ENCODE measurements around the gene EDRF1. TPM values are rescaled to one million over a fixed set of nuclear protein-coding genes. Genes with fewer than 3 reads are reported as not detected.

EDRF1 gene, protein sequence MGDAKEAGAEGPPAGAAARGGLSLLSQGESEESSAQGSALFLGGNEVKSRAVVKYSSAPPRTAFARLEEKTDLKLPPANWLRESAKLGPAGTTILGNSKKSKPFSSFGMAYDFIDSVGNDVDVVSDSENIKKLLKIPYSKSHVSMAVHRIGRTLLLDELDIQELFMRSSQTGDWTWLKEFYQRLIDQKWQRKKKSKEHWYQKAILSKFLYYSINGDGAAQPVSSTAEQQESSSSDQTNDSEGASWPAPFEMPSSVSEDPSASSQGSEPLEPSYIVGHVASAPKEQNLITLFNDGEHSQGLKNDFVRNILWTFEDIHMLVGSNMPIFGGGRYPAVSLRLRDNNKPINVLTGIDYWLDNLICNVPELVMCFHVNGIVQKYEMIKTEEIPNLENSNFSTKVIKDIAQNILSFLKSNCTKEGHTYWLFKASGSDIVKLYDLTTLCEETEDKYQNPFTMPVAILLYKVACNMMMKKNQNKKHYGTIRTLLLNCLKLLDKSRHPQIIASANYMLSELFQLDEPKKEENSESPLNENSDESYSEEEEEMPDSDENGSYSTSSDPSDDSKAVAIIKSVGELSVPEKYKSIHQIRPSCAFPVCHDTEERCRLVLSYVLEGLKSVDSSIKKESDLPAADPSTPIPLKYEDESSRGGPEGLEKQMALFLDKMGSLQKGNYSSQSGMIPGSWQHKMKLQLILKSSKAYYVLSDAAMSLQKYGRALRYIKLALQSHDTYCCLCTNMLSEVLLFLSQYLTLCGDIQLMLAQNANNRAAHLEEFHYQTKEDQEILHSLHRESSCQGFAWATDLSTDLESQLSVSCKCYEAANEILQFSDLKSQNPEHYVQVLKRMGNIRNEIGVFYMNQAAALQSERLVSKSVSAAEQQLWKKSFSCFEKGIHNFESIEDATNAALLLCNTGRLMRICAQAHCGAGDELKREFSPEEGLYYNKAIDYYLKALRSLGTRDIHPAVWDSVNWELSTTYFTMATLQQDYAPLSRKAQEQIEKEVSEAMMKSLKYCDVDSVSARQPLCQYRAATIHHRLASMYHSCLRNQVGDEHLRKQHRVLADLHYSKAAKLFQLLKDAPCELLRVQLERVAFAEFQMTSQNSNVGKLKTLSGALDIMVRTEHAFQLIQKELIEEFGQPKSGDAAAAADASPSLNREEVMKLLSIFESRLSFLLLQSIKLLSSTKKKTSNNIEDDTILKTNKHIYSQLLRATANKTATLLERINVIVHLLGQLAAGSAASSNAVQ
- 10 to 100 TPM; 18.5 to 29.0 (median 23.8) TPM for total RNA-seq
- polyA plus RNA-seq = 10 to 100 TPM; 17.0 to 17.3 TPM
- long read RNA-seq, donor 1, partial matches to known transcripts = 26 of 36 reads
- long read RNA-seq, donor 1, other reads (novel, unspliced or antisense) = 9 of 36 reads
- long read RNA-seq, donor 2, full-length matches to known transcripts = 1 of 7 reads
- long read RNA-seq, donor 2, partial matches to known transcripts = 6 of 7 reads
- long read RNA-seq, donor 2, other reads (novel, unspliced or antisense) = 0 of 7 reads
- long read RNA-seq, donor 3, full-length matches to known transcripts = 8 of 17 reads
- long read RNA-seq, donor 3, partial matches to known transcripts = 1 of 17 reads
- long read RNA-seq, donor 3, other reads (novel, unspliced or antisense) = 8 of 17 reads

DNA sequence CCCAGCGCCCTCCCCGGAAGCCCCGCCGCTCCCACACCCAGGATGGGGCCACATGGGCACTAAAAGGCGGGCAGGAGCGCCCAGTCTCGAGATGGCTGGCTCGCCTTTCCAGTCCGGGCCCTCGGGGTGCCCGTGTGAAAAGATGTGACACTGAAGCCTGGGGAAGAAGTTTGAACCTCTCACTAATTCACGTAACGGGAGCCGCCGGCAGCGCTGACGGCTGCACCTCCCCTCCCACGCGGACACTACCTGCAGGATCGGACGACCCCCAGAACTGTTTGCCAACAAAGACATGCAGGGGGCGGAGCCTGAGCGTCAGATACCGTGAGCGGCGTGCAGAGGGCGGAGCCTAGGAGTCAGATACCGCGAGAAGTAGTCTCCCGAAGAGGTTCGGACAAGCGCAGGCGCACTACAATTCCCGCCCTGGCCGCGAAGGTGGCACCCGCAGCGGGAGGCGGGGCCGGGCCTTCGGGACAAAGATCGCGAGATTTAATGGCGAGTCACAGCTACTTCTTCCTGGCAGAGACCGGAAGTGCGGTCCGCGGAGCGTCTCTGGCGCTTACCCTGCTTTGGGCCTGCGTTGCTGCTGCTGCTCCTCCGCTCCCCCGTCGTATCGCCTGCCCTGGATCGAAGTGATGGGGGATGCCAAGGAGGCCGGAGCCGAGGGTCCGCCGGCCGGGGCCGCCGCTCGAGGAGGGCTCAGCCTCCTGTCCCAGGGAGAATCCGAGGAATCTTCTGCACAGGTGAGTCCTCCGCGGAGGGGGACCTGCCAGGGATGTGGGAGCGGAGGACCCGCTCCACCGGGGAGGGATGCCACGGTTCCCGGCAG is at the start of gene EDRF1:
TSS of gene EDRF1 (plus strand) at position 537 of the 829 bp plus-strand sequence. CDS start at position 636, 99 bp downstream.
- Histone ChIP-seq H3K4me1 (ENCODE audit: insufficient read depth) (peaks cover 2% of the 10 kb centered on the region), H3K9me3 (no peaks in the 10 kb centered on the region), H3K36me3 (no peaks in the 10 kb centered on the region), H3K27me3 (no peaks in the 10 kb centered on the region), H3K4me3 (peak within 1 kb of the TSS; percentile 100), H3K27ac (peak within 1 kb of the TSS; percentile 64 to 85)
- DNase-seq = peak; percentile 99 to 100 (median 99)
- 0% methylated on average over 65 to 72 of the region's 72 CpGs for WGBS, 3 donors
- intact Hi-C loops (cut with DNase I) = no loop called here
- peak; percentile 78 for TF ChIP-seq POLR2A (IDR thresholded peaks at IDR 0.05)
- TF ChIP-seq, protein P1, sequence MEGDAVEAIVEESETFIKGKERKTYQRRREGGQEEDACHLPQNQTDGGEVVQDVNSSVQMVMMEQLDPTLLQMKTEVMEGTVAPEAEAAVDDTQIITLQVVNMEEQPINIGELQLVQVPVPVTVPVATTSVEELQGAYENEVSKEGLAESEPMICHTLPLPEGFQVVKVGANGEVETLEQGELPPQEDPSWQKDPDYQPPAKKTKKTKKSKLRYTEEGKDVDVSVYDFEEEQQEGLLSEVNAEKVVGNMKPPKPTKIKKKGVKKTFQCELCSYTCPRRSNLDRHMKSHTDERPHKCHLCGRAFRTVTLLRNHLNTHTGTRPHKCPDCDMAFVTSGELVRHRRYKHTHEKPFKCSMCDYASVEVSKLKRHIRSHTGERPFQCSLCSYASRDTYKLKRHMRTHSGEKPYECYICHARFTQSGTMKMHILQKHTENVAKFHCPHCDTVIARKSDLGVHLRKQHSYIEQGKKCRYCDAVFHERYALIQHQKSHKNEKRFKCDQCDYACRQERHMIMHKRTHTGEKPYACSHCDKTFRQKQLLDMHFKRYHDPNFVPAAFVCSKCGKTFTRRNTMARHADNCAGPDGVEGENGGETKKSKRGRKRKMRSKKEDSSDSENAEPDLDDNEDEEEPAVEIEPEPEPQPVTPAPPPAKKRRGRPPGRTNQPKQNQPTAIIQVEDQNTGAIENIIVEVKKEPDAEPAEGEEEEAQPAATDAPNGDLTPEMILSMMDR (IDR thresholded peaks at IDR 0.05) = peak in 1 of 3 donors; percentile 26
- TF ChIP-seq EP300 (IDR thresholded peaks at IDR 0.05) = no peak

- no peaks in the 10 kb centered on the region for H3K36me3 ChIP-seq
- H3K9me3 ChIP-seq = no peaks in the 10 kb centered on the region
- no peak overlapping the region for H3K4me3 ChIP-seq
- no peaks in the 10 kb centered on the region for H3K27me3 ChIP-seq
- 77 to 79% (median 77%) methylated on average over 1 of the region's 1 CpG for WGBS, 3 donors
- no peak overlapping the region for H3K27ac ChIP-seq
- intact Hi-C loops (cut with DNase I) = no loop called here
- TF ChIP-seq, protein P1 (IDR thresholded peaks at IDR 0.05) = no peak
- H3K4me1 ChIP-seq (ENCODE audit: insufficient read depth) = no peaks in the 10 kb centered on the region
- DNase-seq = no peak
These were observed 46.6 kb upstream of the EDRF1 start for GRCh38 chr10:125672884-125673283.

DNA sequence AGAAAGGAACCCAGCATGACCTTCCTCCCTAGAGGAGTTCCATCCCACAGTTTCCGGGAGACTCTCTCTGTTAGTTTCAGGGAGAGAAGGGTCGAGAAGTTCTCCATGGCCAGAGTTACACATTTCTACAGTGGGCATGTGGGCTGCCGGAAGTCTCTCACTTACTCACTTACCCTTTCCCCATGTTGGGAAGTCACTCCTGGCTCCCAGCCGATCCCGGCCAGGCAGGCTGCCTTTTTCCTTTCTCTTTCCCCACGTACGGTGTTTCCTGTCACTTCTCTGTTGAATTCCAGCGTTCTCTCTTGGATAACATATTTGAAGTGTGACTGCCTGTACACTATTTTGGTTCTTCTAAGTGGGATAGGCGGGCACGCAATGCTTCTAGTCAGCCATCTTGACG is 40.1 kb upstream of the EDRF1 start:
- Histone ChIP-seq H3K4me3 (no peak overlapping the region), H3K27me3 (no peaks in the 10 kb centered on the region), H3K4me1 (ENCODE audit: insufficient read depth) (no peaks in the 10 kb centered on the region), H3K9me3 (peaks cover 0 to 3% of the 10 kb centered on the region in 2 donors), H3K27ac (no peak overlapping the region), H3K36me3 (no peaks in the 10 kb centered on the region)
- intact Hi-C loops (cut with DNase I) = no loop called here
- TF ChIP-seq POLR2A (IDR thresholded peaks at IDR 0.05) (no peak), EP300 (IDR thresholded peaks at IDR 0.05) (no peak)
- TF ChIP-seq, protein P1 (IDR thresholded peaks at IDR 0.05) = no peak
- no peak for DNase-seq
- WGBS, 3 donors = 55 to 64% (median 60%) methylated on average over 11 of the region's 11 CpGs
